C4-2B (cell line): ENCODE data around the gene HPS3.

ENCODE experiments used
- CTCF ChIP-seq: fragments of 450-650 bp; conservative IDR thresholded peaks from 2 replicates; pipeline ENCODE4 v1.5.1; 2017; ENCODE audit warnings: mild to moderate bottlenecking
- ZFX ChIP-seq: fragments of 450-650 bp; IDR thresholded peaks from 2 replicates; pipeline ENCODE4 v1.6.1; 2017

- TF ChIP-seq CTCF (no peak), ZFX (no peak)
Observed at GRCh38 chr3:149174901-149175300, 45.5 kb downstream of the HPS3 start.
